Neural progenitor cell (in vitro differentiated cells): Measurements from ENCODE around the gene DDX50.

Source experiments
- EZH2 ChIP-seq: fragments of 200-600 bp; sonication (generic); IDR thresholded peaks from 2 replicates; pipeline ENCODE4 v1.6.1; 2017; ENCODE audit warnings: antibody characterized with exemption, mild to moderate bottlenecking, moderate library complexity
- EZH2phosphoT487 ChIP-seq: fragments of 200-600 bp; sonication (generic); IDR thresholded peaks from 2 replicates; pipeline ENCODE4 v1.6.1; 2017; ENCODE audit warnings: antibody characterized with exemption
- TF ChIP-seq, protein P1 (sequence below): fragments of 200-600 bp; sonication (generic); IDR thresholded peaks from 2 replicates; pipeline ENCODE4 v1.5.1; 2017; ENCODE audit warnings: antibody characterized with exemption, mild to moderate bottlenecking

DNA sequence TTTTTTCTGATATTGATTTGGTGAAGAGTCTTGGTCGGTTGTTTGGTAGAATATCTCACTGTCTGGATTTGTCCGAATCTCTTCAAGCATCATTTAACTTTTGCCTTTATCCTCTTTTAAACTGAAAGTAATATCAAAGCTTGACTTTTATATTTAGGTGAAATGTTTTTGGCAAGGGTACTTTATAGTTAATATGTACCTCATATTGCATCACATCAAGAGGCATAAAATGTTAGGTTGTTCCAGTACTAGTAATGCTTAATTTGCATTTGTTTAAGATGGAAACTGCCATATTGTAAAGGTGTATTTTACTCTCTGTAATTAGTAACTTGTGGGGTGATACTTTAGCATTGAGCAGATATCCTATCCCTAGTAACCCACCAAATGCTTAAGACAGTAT lies 37.8 kb downstream of the DDX50 start:
- TF ChIP-seq, protein P1, sequence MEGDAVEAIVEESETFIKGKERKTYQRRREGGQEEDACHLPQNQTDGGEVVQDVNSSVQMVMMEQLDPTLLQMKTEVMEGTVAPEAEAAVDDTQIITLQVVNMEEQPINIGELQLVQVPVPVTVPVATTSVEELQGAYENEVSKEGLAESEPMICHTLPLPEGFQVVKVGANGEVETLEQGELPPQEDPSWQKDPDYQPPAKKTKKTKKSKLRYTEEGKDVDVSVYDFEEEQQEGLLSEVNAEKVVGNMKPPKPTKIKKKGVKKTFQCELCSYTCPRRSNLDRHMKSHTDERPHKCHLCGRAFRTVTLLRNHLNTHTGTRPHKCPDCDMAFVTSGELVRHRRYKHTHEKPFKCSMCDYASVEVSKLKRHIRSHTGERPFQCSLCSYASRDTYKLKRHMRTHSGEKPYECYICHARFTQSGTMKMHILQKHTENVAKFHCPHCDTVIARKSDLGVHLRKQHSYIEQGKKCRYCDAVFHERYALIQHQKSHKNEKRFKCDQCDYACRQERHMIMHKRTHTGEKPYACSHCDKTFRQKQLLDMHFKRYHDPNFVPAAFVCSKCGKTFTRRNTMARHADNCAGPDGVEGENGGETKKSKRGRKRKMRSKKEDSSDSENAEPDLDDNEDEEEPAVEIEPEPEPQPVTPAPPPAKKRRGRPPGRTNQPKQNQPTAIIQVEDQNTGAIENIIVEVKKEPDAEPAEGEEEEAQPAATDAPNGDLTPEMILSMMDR, result no peak
- TF ChIP-seq EZH2 (no peak), EZH2phosphoT487 (no peak)
